Kasumi-1 (cell line): ENCODE measurements around the gene FANCC.

ENCODE experiments used
- DNase-seq, 2 experiments: peaks; one replicate each; lab custom pipeline; 2025; lab: John Stamatoyannopoulos, UW

FANCC gene

DNA sequence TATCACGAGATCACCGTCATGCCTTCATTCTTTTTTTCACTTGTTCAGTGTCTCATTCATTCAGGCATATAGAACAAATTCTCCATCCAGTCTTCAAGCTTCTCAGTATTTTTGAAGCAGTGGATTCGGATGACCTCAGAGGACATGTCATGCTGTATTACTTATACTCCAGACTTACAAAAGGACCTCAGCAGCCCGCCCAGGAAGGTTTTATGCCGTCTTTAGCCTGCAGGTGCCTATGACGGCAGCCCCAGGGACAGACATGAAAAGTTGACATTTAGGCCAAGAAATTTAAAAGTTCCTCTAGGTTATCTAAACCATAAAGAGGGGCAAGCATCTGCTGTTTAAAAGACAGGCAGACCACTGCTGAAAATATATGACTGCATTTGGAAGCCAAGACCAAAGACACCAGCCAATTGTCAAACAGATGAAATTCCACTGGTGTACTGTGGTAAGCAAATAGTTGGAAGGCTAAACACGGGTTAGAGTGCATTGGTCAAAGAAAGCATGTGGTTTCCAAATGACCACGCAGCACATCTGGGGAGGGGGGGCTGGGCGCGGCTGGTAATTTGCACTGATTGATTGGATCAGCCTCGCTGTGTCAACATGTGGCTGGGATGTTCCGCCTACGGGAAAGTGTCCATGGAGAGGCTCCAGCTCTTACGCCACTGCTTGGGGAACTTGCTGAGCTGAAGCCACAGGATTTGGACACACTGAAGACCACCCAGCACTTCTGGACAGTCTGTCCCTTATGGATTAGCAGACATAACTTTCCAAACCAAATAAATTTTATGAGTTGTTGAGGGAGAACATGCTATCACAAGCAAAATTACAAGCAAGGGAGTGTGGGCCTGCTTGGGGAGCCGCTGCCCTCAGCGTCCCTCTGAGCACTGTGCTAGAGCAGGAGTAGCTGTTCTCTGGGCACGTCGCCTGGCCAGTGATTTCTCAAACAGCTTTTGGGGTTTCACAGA is 173.6 kb downstream of the FANCC start:
- DNase-seq: no peak

DNA sequence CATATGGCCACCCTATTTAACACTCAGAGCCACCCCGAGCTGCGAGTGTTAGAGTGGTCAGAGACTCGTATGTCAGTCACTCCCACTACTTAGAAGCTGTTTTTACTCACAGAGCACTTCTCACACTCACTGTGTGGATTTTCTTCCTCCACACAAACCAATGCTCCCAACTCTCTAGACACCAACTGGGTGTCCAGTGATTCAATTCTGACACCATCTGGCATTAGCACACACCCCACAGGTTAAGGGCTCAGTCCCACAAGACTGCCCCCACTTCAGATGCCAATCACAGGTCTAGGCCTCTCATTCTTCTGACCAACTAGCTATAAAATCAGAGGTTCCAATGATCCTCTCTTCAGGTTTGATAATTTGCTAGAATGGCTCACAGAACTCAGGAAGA is 174.8 kb downstream of the FANCC start:
- DNase-seq: no peak

DNA sequence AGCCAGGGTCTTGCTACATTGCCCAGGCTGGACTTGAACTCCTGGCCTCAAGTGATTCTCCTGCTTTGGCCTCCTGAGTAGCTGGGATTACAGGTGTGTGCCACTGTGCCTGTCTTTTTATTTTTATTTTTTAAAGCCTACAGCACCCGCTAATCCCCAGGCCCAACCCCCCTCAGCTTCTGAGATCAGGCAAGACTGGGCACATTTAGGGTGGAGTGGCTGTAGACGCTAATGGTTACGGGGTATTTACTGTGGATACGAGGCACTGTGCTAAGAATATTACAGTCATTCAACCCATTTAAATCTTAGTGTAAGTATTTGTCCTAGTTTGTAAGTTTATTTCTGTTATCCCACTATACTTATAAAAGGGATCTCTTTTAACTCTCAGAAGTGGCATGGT is 175.2 kb downstream of the FANCC start:
- DNase-seq: no peak

DNA sequence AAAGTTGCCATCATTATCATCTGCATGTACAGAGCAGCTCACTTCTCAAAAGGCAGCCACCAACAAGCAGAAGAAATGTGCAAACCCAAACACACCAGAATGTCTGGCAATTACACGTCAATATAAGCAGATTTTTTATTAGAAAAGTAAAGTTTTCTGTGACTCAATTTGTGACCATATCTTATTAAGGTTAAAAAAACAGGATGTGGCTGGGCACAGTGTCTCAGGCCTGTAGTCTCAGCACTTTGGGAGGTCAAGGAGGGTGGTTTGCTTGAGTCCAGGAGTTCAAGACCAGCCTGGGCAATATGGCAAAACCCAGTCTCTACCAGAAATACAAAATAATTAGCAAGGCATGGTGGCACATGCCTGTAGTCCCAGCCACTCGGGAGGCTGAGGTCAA is 176.7 kb downstream of the FANCC start:
- DNase-seq: no peak

DNA sequence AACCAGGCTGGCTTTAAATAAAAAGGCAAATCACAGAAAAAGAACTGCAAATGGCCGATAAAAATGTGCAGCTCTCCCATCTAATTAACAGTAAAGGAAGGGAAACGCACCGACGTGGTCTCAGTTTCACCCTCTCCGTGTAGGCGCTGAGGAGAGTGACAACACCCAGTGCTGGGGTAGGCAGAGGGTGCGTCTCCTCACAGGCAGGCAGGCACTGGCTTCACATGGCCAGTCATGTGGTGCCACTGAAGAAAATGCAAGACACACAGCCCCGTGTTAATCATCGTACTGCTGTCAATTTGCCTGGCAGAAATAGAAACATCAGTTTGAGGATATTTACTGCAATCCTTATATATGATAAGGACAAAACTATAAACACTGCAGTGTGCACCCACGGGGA is 178.4 kb downstream of the FANCC start:
- no peak for DNase-seq

DNA sequence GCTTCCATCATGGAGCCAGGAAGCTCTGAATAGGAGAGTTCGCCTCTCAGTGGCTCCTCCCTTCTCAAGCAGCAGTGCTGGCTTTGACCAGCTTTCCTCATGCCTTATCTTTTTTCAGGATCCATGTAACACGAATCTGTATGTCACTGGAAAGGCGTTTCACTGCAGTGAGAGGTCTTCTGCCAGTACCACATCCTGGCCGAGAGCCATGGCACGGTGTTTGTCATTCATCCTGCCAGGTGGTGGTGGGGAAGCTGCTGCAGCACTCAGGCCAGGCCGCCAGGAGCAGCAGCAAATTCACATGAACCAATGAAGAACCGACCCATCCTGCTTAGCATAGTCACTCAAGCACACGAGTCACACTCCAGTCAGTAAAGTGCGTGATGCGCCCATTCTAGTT is 179.0 kb downstream of the FANCC start:
- DNase-seq: no peak

DNA sequence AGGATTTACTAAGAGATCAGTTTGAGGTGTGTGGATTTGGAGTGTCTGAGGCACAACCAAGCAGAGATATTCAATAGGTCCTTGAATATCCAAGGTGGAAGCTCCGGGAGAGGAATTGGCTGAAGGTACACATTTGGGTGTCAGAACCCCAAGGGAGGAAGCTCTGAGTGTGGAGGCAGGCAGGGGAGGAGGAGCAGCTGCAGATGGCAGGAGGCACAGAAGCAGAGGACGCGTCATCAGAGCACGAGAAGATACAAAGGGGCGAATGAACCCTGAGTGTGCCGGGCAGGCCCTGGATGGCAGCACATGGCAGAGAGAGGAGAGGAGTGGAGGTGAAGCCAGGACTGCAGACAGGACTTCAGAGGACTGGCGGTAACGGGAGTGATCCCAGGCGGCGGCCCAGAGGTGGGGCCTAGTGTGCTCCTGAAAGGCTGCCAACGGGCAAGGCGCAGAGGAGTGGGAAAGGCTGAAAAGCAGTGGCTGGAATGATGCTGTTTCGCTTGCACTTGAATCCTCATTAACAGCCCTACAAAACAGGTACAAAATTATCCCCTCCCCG is 179.8 kb downstream of the FANCC start:
- no peak for DNase-seq

DNA sequence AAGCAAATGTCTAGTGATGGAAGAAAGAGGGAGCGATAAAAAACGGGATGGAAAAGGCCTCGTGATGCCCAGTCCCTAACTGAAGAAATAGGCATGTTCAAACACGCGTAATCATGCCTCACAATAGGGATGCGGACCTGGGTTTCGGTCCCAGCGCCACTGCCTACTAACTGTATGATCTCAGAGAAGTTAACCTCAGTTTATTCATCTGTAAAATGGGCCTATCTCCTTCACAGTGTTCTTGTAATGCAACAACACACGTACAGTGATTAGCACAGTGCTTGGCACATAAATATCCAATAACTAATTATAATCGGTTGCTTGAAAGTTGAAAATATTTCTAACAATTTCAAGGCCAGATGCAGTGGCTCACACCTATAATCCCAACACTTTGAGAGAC is 181.8 kb downstream of the FANCC start:
- no peak for DNase-seq

DNA sequence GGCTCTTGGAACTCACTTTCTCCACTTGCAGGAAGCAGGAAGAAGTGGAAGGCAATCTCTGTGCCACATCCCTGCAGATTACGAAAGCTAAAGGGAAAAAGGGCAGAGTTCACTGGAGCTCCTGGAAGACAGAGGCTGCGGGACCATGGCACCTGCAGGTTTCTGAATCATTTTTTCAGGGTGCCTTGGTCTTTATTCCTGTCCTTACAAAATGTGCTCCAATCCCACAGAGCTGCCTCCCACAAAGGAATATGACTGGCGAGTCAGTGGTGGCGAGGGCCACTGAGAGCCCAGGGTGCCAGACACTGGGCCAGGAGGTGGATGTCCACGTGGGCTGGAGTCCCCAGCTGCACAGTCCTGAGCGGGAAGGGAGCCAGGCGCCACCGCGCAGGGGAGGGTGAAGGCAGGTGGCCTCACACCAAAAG is 183.0 kb downstream of the FANCC start:
- no peak for DNase-seq

DNA sequence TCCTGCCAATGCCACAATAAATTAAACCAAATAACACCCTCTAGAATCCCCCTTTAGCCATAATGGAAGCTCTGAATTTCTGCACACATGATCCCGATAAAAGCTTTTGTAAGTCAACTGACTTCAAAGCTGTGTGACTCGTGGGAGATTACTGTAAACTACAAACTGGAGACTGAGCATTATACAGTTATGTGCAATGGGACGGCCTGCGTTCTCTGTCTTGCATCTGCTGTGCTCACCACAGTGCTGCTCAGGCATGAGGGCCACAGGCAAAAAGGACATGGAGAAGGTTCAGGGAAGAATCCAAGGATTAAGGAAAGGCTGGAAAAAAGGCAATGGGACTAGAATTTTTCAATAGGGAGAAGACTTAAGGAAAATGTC is 184.2 kb downstream of the FANCC start:
- DNase-seq: no peak

DNA sequence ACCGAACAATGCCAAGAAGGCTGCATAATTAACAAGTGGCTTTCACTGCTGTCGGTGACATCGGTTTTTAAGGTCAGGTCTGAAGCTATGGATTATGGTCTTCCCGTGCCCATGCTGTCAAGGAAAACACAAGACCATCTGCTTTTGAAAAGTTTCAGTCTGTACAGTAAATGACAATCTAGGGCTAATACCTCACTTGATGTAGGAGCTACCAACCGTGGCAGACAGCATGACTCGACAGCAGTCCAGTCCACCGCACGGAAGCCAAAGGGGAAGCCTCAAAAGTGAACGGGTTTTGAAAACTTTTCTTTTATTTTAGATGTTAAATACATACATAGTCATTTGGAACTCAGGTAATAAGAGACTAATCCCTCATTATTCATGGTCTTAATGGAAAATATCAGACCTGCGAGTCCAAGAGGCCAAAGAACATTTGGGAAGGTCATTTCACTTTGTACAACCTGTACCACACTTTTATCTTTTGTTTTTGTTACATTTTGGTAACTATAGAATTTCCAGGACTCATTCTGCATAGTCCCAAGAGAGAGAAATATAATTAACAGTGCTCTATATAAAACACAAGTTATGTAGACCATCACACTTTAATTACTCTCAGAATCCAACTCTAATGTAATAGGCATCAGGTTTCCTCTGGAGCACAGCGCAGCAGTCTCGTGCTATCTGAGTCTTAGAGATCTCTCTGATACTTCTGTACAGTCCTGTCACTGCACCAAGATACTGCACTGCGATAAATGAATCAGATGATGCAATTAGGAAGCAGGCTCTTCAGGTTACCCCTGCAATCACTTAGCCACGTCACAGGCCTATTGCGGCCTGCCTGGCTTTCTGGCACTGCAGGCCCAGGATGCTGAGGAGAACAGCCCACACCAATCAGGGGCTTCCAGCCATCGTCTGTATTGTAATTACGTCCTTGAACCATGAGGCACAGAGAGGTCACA is 184.9 kb downstream of the FANCC start:
- DNase-seq: no peak

DNA sequence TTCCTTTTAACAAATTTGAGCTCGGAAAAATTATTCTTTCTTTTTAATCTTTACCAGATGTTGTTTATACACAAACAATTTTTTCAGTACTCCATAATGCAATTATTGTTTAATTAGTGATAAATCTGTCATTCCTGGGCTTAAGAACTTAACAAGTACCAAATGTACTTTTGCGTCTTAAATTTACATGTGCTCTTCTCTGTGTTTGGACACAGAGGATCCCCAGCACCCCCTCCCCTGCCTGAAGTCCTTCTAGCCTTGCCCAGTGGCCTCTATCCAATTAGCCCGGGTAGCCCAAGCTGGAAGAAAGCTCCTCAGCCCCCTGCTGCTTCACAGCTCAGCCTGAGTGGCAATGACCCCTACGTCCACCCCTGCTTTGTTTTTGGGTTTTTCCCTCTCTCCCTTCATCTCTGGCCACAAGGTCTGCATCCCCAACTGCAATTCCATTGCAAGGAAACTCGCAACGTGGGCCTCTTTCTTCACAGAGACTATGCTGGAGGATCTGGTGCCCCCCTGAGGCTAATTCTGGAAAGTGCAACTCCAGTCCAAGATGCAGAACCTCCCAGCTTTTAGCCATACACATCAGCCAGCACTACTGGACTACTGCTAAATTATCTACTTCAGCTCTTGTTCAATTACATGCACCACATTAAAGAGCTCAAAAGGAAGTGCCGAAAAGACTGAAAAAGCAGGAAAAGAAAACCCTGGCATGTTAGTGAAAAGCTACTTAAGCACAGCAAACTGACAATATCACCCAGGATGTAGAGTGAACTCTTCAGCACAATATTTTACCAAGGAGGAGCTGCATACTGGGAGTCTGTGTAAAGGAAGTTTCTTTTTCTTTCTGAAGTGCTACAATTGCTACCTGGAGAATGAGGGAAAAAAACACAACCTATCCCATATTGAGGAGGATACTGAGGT is 186.2 kb downstream of the FANCC start:
- peak; percentile 56 for DNase-seq

DNA sequence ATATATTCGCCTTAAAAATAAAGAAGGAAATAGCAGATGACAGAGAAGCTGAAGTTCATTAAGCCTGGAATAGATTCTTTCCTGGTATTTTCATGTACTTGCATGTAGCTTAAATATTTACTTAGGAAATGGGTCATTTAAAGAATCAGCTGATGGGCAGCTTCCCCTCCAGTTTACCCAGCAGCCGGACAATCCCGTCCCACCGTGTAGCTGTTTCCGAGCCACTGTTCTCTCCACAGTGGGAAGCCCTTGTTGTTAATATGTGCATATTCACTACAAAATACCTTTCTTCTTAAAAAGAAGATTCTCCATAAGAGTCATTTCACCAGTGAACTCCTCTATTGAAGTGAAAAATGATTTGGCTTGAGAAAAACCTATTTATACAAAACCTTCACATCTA is 187.0 kb downstream of the FANCC start:
- no peak for DNase-seq

DNA sequence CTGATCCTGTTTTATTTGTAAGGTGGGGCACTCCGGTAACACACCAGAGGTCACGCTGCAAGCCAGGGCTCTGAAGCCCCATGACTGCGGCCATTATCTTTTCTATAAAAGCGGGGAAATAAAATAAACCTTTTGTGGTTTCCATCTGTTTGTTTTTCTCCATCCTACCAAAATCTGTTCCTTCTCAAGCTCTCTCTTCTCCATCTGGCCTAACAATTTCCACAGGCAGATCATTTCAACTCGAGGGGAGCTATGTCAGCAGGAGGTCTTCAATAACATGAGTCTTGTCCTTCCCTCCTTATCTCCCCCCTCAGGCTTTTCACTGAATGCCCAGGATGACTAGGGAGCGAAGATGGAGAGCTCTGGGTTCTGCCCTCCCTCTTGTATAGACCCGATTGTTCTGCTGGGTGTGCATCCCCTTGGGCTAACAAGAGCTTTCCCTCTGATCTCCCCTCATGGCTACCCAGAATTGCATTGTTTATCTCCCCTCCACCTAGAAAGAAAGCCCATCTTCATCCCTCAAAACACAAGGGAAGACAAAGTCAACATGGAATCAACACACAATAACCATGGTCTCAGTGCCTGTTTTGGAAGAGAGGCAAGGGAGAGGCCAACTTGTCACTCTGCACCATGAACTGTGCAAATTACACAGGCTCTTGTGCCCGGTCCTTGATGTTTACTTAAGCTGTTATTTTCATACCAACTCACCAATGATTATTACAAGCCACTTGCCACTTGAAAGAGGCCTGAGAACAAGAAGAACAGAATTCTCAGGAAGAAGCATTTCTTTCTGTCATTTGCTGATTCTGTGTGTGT is 187.8 kb downstream of the FANCC start:
- no peak for DNase-seq

DNA sequence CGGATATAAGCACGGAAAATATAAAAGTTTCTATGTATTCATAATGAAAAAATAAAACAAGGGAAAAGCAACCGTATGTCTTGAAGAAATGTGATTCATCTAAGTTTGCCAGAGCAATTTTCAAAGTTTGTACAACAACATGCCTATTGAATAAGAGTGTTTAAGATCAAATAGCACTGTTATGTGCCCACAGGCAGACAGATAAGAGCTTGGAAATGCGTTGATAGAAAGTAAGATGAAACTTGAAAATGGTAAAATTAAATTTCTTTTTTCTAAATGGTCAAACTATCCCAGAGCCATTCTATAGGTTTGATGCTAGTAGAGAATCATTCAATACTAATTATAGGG is 189.4 kb downstream of the FANCC start:
- no peak for DNase-seq

DNA sequence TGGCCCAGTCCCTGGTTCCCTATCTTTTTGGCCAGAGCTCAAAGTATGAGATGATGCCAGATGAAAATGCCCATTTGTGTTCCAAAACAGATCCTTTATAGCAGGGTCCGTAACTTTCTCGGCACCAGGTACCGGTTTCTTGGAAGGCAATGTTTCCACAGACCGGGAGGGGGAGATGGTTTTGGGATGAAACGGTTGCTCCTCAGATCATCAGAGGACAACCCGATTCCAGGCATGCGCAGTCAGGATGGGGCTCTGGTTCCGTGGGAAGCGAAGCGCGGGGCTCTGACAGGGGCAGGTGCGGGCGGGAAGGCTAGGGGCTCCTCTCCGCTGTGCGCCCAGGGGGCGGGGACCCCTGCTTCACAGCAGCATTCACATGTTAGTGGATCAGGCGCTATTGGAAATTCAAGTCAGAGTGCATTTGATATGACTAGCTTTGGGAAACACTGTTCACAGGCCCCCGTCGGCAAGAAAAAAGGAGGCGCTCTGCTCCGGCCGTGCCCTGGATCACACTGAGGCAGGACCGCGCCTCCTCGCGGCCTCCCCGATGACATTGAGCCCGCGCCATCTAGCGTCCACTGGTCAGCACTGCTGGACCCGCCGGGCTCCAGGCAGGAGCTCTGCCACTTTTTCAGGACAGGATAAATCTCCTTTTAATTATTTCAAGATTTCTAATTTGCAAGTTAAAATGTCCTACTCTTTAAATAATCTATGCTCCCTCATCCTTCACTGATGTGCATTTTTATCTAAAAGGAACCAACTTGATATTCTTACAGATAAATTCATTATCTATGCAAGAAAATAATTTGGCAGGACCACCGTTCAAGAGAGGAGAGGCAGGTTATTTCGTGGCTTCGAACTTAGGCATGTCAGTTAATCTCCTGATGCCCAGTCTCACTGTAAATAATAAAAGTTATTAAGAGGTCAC is 190.0 kb downstream of the FANCC start:
- DNase-seq: peak; percentile 28 to 46

DNA sequence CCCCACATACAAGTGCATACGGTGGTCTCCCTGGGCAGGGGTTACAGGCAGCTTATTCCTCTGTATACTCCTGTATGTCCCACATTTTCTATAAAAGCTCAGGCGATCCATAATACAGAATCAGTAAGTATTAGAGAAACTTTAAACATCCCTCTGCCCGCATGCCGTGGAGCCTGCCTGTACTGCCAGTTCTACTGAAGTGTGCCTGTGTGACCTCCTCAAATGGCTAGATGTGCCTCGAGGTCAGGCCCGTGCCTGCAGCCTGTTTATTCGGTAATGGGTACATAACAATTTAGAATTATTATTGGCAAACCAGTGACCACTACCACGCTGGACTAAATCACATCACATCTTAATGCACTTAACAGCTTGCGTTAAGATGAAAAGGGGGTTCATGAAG is 190.8 kb downstream of the FANCC start:
- no peak for DNase-seq

DNA sequence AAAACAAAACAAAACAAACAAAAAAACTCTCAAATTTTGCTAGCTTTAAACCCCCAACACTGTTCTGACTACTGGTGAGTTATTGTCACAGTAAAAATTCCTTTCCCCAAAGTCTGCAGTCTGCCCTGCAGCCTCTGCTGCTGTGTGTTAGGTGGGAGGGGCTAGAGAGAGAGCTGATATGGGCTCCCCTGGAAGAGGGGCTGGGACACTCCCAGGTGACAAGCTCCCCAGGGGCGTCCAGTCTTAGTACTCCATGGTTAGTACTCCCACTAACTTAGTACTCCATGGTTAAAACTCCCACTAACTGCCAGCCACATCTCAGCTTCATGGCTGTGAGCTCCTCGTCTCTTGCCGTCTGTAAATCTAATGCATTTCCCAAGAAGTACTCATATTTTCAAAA is 191.9 kb downstream of the FANCC start:
- no peak for DNase-seq

DNA sequence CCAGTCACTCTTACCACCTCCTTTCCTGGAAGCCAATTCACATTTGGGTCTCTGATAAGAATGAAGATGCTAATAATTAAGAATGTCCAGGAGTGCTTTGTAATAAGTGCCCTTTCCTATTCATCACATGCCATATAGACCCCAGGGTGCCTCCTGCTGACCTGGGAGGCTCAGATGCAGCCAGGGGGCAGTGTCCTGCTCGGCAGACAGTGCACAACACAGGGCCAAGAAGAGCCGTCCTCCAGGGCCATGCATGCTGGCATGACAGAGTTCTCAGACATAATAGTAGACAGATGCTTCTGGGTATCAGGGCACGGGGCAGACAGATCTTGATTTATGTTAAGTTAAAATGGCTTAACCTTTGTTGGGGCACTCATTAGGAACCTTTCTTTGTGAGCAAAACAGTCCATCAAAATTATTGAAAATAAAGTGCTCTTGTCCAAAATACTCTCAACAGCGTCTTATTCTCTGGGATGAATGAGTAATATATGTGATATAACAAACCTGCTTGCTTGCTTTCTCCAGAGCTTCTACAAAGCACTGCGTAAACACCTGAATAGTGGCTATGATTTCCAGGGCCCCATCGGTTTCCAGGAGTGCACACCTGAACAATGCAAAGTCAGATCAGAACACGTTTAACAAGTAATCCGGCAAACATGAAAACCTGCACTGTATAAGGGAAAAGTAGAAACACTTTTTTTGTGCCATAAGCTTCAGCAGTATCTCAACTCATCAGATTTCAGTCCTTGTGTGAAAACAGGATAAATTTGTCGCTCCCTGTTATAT is 192.7 kb downstream of the FANCC start:
- DNase-seq: no peak
